H1 (cell line): ENCODE measurements around the gene OPRD1. TPM values are rescaled to one million over a fixed set of nuclear protein-coding genes. Genes with fewer than 3 reads are reported as not detected.
A peak's percentile ranks its signal among the peaks of the same experiment; 100 is the strongest.

ENCODE experiments used
- CTCF ChIA-PET: fragments of 300-600 bp; sonication (Branson Sonifier 250); formaldehyde crosslinking; loops from one replicate; lab custom pipeline; 2021; ENCODE audit not compliant: partially characterized antibody; lab: Charles Lee
- POLR2A ChIA-PET: fragments of 300-600 bp; sonication (Branson Sonifier 250); formaldehyde crosslinking; loops from one replicate; lab custom pipeline; 2021; ENCODE audit warnings: inconsistent platforms; ENCODE audit not compliant: partially characterized antibody; lab: Charles Lee
- DNase-seq, 2 experiments: peaks; one replicate each; pipeline versions ENCODE4 v3.0.0 to v3.0.0-alpha.2; 2010 to 2022; ENCODE audit warnings: low spot score in 2 of 2, low read depth in 1 of 2, mixed read lengths in 1 of 2
- FAIRE-seq: peaks from 2 replicates; lab custom pipeline; 2011; peaks lifted over from hg19 to GRCh38; lab: Jason Lieb, UNC
- H2AFZ ChIP-seq: 2 replicates; pipeline ENCODE4 v1.8.1; 2012; ENCODE audit warnings: low read length, inconsistent platforms
- H2AK5ac ChIP-seq: 2 replicates; pipeline ENCODE4 v1.6.1; 2013; ENCODE audit warnings: low read depth, low read length
- H2BK120ac ChIP-seq: replicated peaks from 2 replicates; pipeline ENCODE3; 2013; ENCODE audit warnings: low read depth, low read length, inconsistent platforms
- H2BK12ac ChIP-seq: 2 replicates; pipeline ENCODE4 v1.6.1; 2013; ENCODE audit warnings: low read depth, low read length
- H2BK15ac ChIP-seq: 2 replicates; pipeline ENCODE4 v1.6.1; 2013; ENCODE audit warnings: low read length
- H2BK20ac ChIP-seq: 2 replicates; pipeline ENCODE4 v1.6.1; 2013; ENCODE audit warnings: low read length
- H2BK5ac ChIP-seq: 2 replicates; pipeline ENCODE4 v1.6.1; 2013; ENCODE audit warnings: low read depth, low read length
- H3K14ac ChIP-seq: 2 replicates; pipeline ENCODE4 v1.6.1; 2013; ENCODE audit warnings: inconsistent platforms; ENCODE audit not compliant: insufficient read length
- H3K18ac ChIP-seq: 2 replicates; pipeline ENCODE4 v1.6.1; 2013; ENCODE audit warnings: low read length; ENCODE audit errors: extremely low read depth
- H3K23ac ChIP-seq: 2 replicates; pipeline ENCODE4 v1.6.1; 2013; ENCODE audit warnings: inconsistent platforms; ENCODE audit not compliant: insufficient read length
- H3K23me2 ChIP-seq: 2 replicates; pipeline ENCODE4 v1.6.1; 2013; ENCODE audit warnings: low read depth, low read length
- H3K27ac ChIP-seq: 2 replicates; pipeline ENCODE4 v1.6.1; 2011; ENCODE audit warnings: low read depth, low read length, inconsistent platforms
- H3K27me3 ChIP-seq, 4 experiments: replicated peaks in 1 of 4; 1 replicate in 1 of 4; 2 replicates in 3 of 4; pipeline versions ENCODE4 v1.6.1 to v1.8.1; 2011 to 2013; ENCODE audit warnings: low read length in 3 of 4, mild to moderate bottlenecking in 3 of 4, inconsistent platforms in 2 of 4, mixed read lengths in 2 of 4, moderate library complexity in 1 of 4; ENCODE audit not compliant: control insufficient read depth in 3 of 4, insufficient read depth in 3 of 4; ENCODE audit errors: extremely low read depth in 1 of 4
- H3K36me3 ChIP-seq, 4 experiments: 2 replicates each; pipeline versions ENCODE4 v1.6.1 to v1.8.1; 2011 to 2013; ENCODE audit warnings: mild to moderate bottlenecking in 4 of 4, low read length in 3 of 4, moderate library complexity in 2 of 4, control low read depth in 1 of 4, inconsistent platforms in 1 of 4; ENCODE audit not compliant: insufficient read depth in 4 of 4, control insufficient read depth in 2 of 4
- H3K4ac ChIP-seq: replicated peaks from 2 replicates; pipeline ENCODE3; 2013; ENCODE audit warnings: low read length, low read depth, mixed read lengths, inconsistent platforms; ENCODE audit not compliant: insufficient read length
- H3K4me1 ChIP-seq, 4 experiments: replicated peaks in 1 of 4; 1 replicate in 1 of 4; 2 replicates in 3 of 4; pipeline versions ENCODE4 v1.6.1 to v1.8.1; 2011 to 2013; ENCODE audit warnings: low read length in 3 of 4, inconsistent platforms in 2 of 4, mixed read lengths in 1 of 4; ENCODE audit not compliant: insufficient read depth in 4 of 4, control insufficient read depth in 3 of 4
- H3K4me2 ChIP-seq, 2 experiments: 2 replicates each; pipeline versions ENCODE4 v1.6.1 to v1.8.1; 2011 to 2013; ENCODE audit warnings: low read depth in 2 of 2, low read length in 2 of 2, control low read depth in 1 of 2, inconsistent platforms in 1 of 2, mild to moderate bottlenecking in 1 of 2; ENCODE audit not compliant: insufficient read depth in 1 of 2
- H3K4me3 ChIP-seq, 4 experiments: fragments of 200-600, 300-600 bp in 1 of 4; sonication (generic), shearing (Covaris generic), sonication (Bioruptor Twin) in 1 of 4; 2 replicates each; pipeline versions ENCODE4 v1.5.1 to v1.8.1; 2011 to 2016; ENCODE audit warnings: low read length in 4 of 4, low read depth in 3 of 4, control low read depth in 2 of 4, inconsistent platforms in 2 of 4, mild to moderate bottlenecking in 2 of 4, mixed read lengths in 1 of 4, moderate library complexity in 1 of 4; ENCODE audit not compliant: insufficient read depth in 2 of 4; ENCODE audit errors: extremely low read depth in 1 of 4
- H3K56ac ChIP-seq: replicated peaks from 2 replicates; pipeline ENCODE3; 2013; ENCODE audit warnings: low read depth, mild to moderate bottlenecking, mixed read lengths, low read length, inconsistent platforms; ENCODE audit not compliant: insufficient read length
- H3K79me1 ChIP-seq: 2 replicates; pipeline ENCODE4 v1.6.1; 2013; ENCODE audit warnings: low read depth, low read length, control low read depth
- H3K79me2 ChIP-seq, 2 experiments: 2 replicates each; pipeline versions ENCODE4 v1.6.1 to v1.8.1; 2012 to 2013; ENCODE audit warnings: low read length in 2 of 2, mild to moderate bottlenecking in 2 of 2, inconsistent platforms in 1 of 2; ENCODE audit not compliant: insufficient read depth in 2 of 2, control insufficient read depth in 1 of 2
- H3K9ac ChIP-seq, 4 experiments: replicated peaks in 1 of 4; 1 replicate in 1 of 4; 2 replicates in 3 of 4; pipeline versions ENCODE4 v1.6.1 to v1.8.1; 2011 to 2013; ENCODE audit warnings: low read depth in 3 of 4, low read length in 3 of 4, control low read depth in 2 of 4, mild to moderate bottlenecking in 2 of 4, moderate library complexity in 2 of 4, inconsistent platforms in 1 of 4; ENCODE audit errors: extremely low read depth in 1 of 4
- H3K9me3 ChIP-seq, 2 experiments: 2 replicates each; pipeline versions ENCODE4 v1.6.1 to v1.8.1; 2012 to 2013; ENCODE audit warnings: mild to moderate bottlenecking in 2 of 2, moderate library complexity in 2 of 2, control low read depth in 1 of 2, inconsistent platforms in 1 of 2, low read depth in 1 of 2, low read length in 1 of 2, mixed read lengths in 1 of 2; ENCODE audit not compliant: insufficient read depth in 2 of 2
- H4K20me1 ChIP-seq, 2 experiments: replicated peaks in 1 of 2; 2 replicates each; pipeline versions ENCODE3 to v1.8.1; 2011 to 2013; ENCODE audit warnings: inconsistent platforms in 2 of 2, low read length in 2 of 2, mild to moderate bottlenecking in 1 of 2; ENCODE audit not compliant: insufficient read depth in 2 of 2, control insufficient read depth in 1 of 2
- H4K5ac ChIP-seq: 2 replicates; pipeline ENCODE4 v1.6.1; 2013; ENCODE audit warnings: low read length, low read depth, mixed read lengths, inconsistent platforms; ENCODE audit not compliant: insufficient read length
- H4K8ac ChIP-seq: 2 replicates; pipeline ENCODE4 v1.8.0; 2013; ENCODE audit warnings: mild to moderate bottlenecking, moderate library complexity, low read length, inconsistent platforms; ENCODE audit not compliant: insufficient read depth; ENCODE audit errors: extremely low read depth
- H4K91ac ChIP-seq: replicated peaks from 2 replicates; pipeline ENCODE3; 2013; ENCODE audit warnings: low read length, mixed read lengths, inconsistent platforms; ENCODE audit not compliant: insufficient read length
- CHD1 ChIP-seq: IDR thresholded peaks from 2 replicates; pipeline ENCODE4 v1.6.1; 2012; ENCODE audit warnings: low read depth, low read length, improper control_type of control experiment
- CHD2 ChIP-seq: IDR thresholded peaks from 2 replicates; pipeline ENCODE4 v1.6.1; 2012; ENCODE audit warnings: low read length, improper control_type of control experiment
- FOSL1 ChIP-seq: IDR thresholded peaks from 2 replicates; pipeline ENCODE4 v1.6.1; 2011; ENCODE audit warnings: mild to moderate bottlenecking, low read depth, low read length, moderate library complexity; ENCODE audit not compliant: insufficient read depth
- RNF2 ChIP-seq: fragments of 200-900, 300-1000 bp; sonication (generic); IDR thresholded peaks from 2 replicates; pipeline ENCODE4 v1.7.1; 2016; ENCODE audit warnings: borderline replicate concordance, low read depth, mild to moderate bottlenecking, antibody characterized with exemption, low read length; ENCODE audit not compliant: poor library complexity, severe bottlenecking; ENCODE audit errors: missing control alignments
- SAP30 ChIP-seq: fragments of 300-600 bp; sonication (generic); IDR thresholded peaks from 2 replicates; pipeline ENCODE4 v1.7.1; 2012; ENCODE audit warnings: low read length, moderate library complexity, mild to moderate bottlenecking, inconsistent platforms; ENCODE audit not compliant: insufficient read depth, insufficient replicate concordance
- SP1 ChIP-seq: IDR thresholded peaks from 2 replicates; pipeline ENCODE4 v1.6.1; 2011; ENCODE audit warnings: low read depth, low read length
- SP4 ChIP-seq: IDR thresholded peaks from 2 replicates; pipeline ENCODE4 v1.6.1; 2012; ENCODE audit warnings: low read length, inconsistent platforms
- USF2 ChIP-seq: IDR thresholded peaks from 2 replicates; pipeline ENCODE4 v1.6.1; 2011; ENCODE audit warnings: low read length, improper control_type of control experiment
- WGBS, 2 experiments: shearing (Covaris generic) in 1 of 2; methylation state at CpG; one replicate each; pipeline versions ENCODE4 v1.1.6 to v1.1.7; 2013 to 2015; ENCODE audit warnings: low lambda C conversion rate in 2 of 2, mixed read lengths in 2 of 2, inconsistent platforms in 1 of 2, low coverage in 1 of 2, missing lambda C conversion rate in 1 of 2; ENCODE audit not compliant: insufficient replicate concordance in 2 of 2, insufficient coverage in 1 of 2, insufficient read length in 1 of 2; ENCODE audit errors: extremely low coverage in 1 of 2, missing lambda C conversion rate in 1 of 2; 5-methylcytosine and 5-hydroxymethylcytosine counted together
- polyA plus RNA-seq, 7 experiments: library from polyadenylated mRNA; depleted of rRNA in 3 of 7; stranded (reverse) in 5 of 7; unstranded in 2 of 7; fragments of >200 nt in 5 of 7; fragments of 200-250 nt in 2 of 7; gene quantifications; 1 replicate in 5 of 7; 2 replicates in 1 of 7; 4 replicates in 1 of 7; pipeline versions ENCODE4 v1.2.1 to v1.2.3, GENCODE V29; 2011 to 2013; ENCODE audit warnings: missing spikeins in 2 of 7, mixed read lengths in 2 of 7
- total RNA-seq: library from RNA; stranded (reverse); fragmentation: NEBNext Ultra II Directional; extraction: Animal tissue kit (Norgen Biotek cat#: 25700); gene quantifications from 2 replicates; pipeline ENCODE4 v1.2.1, GENCODE V29; 2021

Gene OPRD1
- total and polyA plus RNA-seq, 2 of the 8 experiments (the other 6 are each of a cell fraction or from before 2014, with no cell fraction given): 2.6 to 3.7 TPM

- Histone ChIP-seq H2BK15ac (0 out of 2 replicates have a peak overlapping the region, but pooled peaks have one; percentile 61), H3K4ac (no peak overlapping the region), H4K5ac (no peak overlapping the region), H2BK12ac (no peak overlapping the region), H3K18ac (no peak overlapping the region; the same call in 1 of the 2 replicates), H2BK5ac (no peak overlapping the region), H3K79me1 (no peaks in the 10 kb centered on the region), H3K79me2 (no peaks in the 10 kb centered on the region), H3K36me3 (no peaks in the 10 kb centered on the region), H2AFZ (no peak overlapping the region), H3K23ac (no peak overlapping the region), H3K4me2 (no peak overlapping the region), H3K14ac (no peak overlapping the region), H3K4me3 (no peak overlapping the region), H2AK5ac (no peak overlapping the region; the same call in 1 of the 2 replicates), H3K27ac (no peak overlapping the region), H3K4me1 (peaks cover 0 to 5% (median 0%) of the 10 kb centered on the region in 4 experiments; a peak in 2 of 7 replicates), H3K9ac (no peak overlapping the region), H4K20me1 (no peaks in the 10 kb centered on the region), H3K23me2 (no peaks in the 10 kb centered on the region), H4K91ac (no peak overlapping the region), H3K56ac (no peak overlapping the region), H2BK120ac (no peak overlapping the region), H2BK20ac (no peak overlapping the region), H3K9me3 (no peaks in the 10 kb centered on the region), H4K8ac (no peak overlapping the region), H3K27me3 (no peaks in the 10 kb centered on the region)
- ChIA-PET CTCF (interaction anchor here (0.7 to 7.9 kb wide), 7 partner anchors 9 to 335 kb away, joined by 3 to 56 read pairs (median 6); no protein-coding TSS in a partner anchor), POLR2A (interaction anchor here (1.3 kb wide), 1 partner anchor 42 kb away, joined by 3 read pairs; no protein-coding TSS in a partner anchor)
- WGBS, 2 experiments: 95% methylated on average over 53 of the region's 66 CpGs; no CpG with 5 or more reads in 1 of the 2 experiments
- FAIRE-seq (no peak), DNase-seq (no peak)
- TF ChIP-seq SP4: no peak
- TF ChIP-seq RNF2: no peak
- no peak for TF ChIP-seq FOSL1
- no peak for TF ChIP-seq CHD1
- TF ChIP-seq SAP30: no peak
- TF ChIP-seq SP1: no peak
- no peak for TF ChIP-seq USF2
- TF ChIP-seq CHD2: no peak
These were observed 50.8 kb downstream of the OPRD1 start for GRCh38 chr1:28862571-28863403.
